ENCODE results near the gene SDCCAG8. TPM values are rescaled to one million over a fixed set of nuclear protein-coding genes. Genes with fewer than 3 reads are reported as not detected.

SDCCAG8 gene
- total and polyA plus RNA-seq, 2 experiments from 2014 or later: 28.0 to 66.7 TPM

GRCh38 chr1:243496187-243496646, 240.4 kb downstream of the SDCCAG8 start (continued):
- TF ChIP-seq, protein P1, sequence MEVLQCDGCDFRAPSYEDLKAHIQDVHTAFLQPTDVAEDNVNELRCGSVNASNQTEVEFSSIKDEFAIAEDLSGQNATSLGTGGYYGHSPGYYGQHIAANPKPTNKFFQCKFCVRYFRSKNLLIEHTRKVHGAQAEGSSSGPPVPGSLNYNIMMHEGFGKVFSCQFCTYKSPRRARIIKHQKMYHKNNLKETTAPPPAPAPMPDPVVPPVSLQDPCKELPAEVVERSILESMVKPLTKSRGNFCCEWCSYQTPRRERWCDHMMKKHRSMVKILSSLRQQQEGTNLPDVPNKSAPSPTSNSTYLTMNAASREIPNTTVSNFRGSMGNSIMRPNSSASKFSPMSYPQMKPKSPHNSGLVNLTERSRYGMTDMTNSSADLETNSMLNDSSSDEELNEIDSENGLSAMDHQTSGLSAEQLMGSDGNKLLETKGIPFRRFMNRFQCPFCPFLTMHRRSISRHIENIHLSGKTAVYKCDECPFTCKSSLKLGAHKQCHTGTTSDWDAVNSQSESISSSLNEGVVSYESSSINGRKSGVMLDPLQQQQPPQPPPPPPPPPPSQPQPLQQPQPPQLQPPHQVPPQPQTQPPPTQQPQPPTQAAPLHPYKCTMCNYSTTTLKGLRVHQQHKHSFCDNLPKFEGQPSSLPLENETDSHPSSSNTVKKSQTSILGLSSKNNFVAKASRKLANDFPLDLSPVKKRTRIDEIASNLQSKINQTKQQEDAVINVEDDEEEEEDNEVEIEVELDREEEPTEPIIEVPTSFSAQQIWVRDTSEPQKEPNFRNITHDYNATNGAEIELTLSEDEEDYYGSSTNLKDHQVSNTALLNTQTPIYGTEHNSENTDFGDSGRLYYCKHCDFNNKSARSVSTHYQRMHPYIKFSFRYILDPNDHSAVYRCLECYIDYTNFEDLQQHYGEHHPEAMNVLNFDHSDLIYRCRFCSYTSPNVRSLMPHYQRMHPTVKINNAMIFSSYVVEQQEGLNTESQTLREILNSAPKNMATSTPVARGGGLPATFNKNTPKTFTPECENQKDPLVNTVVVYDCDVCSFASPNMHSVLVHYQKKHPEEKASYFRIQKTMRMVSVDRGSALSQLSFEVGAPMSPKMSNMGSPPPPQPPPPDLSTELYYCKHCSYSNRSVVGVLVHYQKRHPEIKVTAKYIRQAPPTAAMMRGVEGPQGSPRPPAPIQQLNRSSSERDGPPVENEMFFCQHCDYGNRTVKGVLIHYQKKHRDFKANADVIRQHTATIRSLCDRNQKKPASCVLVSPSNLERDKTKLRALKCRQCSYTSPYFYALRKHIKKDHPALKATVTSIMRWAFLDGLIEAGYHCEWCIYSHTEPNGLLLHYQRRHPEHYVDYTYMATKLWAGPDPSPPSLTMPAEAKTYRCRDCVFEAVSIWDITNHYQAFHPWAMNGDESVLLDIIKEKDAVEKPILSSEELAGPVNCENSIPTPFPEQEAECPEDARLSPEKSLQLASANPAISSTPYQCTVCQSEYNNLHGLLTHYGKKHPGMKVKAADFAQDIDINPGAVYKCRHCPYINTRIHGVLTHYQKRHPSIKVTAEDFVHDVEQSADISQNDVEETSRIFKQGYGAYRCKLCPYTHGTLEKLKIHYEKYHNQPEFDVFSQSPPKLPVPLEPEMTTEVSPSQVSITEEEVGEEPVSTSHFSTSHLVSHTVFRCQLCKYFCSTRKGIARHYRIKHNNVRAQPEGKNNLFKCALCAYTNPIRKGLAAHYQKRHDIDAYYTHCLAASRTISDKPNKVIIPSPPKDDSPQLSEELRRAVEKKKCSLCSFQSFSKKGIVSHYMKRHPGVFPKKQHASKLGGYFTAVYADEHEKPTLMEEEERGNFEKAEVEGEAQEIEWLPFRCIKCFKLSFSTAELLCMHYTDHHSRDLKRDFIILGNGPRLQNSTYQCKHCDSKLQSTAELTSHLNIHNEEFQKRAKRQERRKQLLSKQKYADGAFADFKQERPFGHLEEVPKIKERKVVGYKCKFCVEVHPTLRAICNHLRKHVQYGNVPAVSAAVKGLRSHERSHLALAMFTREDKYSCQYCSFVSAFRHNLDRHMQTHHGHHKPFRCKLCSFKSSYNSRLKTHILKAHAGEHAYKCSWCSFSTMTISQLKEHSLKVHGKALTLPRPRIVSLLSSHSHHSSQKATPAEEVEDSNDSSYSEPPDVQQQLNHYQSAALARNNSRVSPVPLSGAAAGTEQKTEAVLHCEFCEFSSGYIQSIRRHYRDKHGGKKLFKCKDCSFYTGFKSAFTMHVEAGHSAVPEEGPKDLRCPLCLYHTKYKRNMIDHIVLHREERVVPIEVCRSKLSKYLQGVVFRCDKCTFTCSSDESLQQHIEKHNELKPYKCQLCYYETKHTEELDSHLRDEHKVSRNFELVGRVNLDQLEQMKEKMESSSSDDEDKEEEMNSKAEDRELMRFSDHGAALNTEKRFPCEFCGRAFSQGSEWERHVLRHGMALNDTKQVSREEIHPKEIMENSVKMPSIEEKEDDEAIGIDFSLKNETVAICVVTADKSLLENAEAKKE (CRISPR knock-in tag; IDR thresholded peaks at IDR 0.05): no peak
- TF ChIP-seq POLR2AphosphoS5 (IDR thresholded peaks at IDR 0.05; ENCODE audit: low read depth) (no peak), ZNF331 (CRISPR knock-in tag; IDR thresholded peaks at IDR 0.05; ENCODE audit: low read depth) (no peak), EZH2phosphoT487 (IDR thresholded peaks at IDR 0.05; ENCODE audit: unreplicated experiment) (no peak), REST (IDR thresholded peaks at IDR 0.05; ENCODE audit: unreplicated experiment) (no peak), CTCF (conservative IDR thresholded peaks at IDR 0.05; ENCODE audit: low read depth in 2 of 2) (no peak), ZNF114 (CRISPR knock-in tag; IDR thresholded peaks at IDR 0.05) (no peak)
- TF ChIP-seq, protein P2, sequence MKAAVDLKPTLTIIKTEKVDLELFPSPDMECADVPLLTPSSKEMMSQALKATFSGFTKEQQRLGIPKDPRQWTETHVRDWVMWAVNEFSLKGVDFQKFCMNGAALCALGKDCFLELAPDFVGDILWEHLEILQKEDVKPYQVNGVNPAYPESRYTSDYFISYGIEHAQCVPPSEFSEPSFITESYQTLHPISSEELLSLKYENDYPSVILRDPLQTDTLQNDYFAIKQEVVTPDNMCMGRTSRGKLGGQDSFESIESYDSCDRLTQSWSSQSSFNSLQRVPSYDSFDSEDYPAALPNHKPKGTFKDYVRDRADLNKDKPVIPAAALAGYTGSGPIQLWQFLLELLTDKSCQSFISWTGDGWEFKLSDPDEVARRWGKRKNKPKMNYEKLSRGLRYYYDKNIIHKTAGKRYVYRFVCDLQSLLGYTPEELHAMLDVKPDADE (IDR thresholded peaks at IDR 0.05): no peak

All from GM23338 (cell line).